ENCODE data around the gene AICDA. TPM values are rescaled to one million over a fixed set of nuclear protein-coding genes. Genes with fewer than 3 reads are reported as not detected.

The AICDA gene
- total and polyA plus RNA-seq, 10 of the 15 experiments (the other 5 are each of a cell fraction or from before 2014, with no cell fraction given): 9.4 to 24.9 (median 16.6) TPM

GRCh38 chr12:8594072-8594471 is 18.6 kb downstream of the AICDA start:
- TF ChIP-seq PML (IDR thresholded peaks at IDR 0.05; ENCODE audit: low read length) (no peak), SRF (IDR thresholded peaks at IDR 0.05; ENCODE audit: low read depth in 2 of 2, low read length in 2 of 2) (no peak), PAX8 (IDR thresholded peaks at IDR 0.05) (no peak), JUNB (IDR thresholded peaks at IDR 0.05) (no peak), JUND (IDR thresholded peaks at IDR 0.05; ENCODE audit: low read depth, low read length) (no peak), GATAD2B (conservative IDR thresholded peaks at IDR 0.05; ENCODE audit: low read depth) (no peak)
- TF ChIP-seq, protein P1, sequence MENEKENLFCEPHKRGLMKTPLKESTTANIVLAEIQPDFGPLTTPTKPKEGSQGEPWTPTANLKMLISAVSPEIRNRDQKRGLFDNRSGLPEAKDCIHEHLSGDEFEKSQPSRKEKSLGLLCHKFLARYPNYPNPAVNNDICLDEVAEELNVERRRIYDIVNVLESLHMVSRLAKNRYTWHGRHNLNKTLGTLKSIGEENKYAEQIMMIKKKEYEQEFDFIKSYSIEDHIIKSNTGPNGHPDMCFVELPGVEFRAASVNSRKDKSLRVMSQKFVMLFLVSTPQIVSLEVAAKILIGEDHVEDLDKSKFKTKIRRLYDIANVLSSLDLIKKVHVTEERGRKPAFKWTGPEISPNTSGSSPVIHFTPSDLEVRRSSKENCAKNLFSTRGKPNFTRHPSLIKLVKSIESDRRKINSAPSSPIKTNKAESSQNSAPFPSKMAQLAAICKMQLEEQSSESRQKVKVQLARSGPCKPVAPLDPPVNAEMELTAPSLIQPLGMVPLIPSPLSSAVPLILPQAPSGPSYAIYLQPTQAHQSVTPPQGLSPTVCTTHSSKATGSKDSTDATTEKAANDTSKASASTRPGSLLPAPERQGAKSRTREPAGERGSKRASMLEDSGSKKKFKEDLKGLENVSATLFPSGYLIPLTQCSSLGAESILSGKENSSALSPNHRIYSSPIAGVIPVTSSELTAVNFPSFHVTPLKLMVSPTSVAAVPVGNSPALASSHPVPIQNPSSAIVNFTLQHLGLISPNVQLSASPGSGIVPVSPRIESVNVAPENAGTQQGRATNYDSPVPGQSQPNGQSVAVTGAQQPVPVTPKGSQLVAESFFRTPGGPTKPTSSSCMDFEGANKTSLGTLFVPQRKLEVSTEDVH (IDR thresholded peaks at IDR 0.05; ENCODE audit: low read depth, partially characterized antibody): no peak
- ChIA-PET POLR2A (no interaction called here), CTCF (interaction anchor here (1.0 to 8.5 kb wide), 3 partner anchors 16 to 296 kb away, joined by 4 to 60 read pairs (median 10); partner anchors contain the start of gene AICDA), RAD21 (ENCODE audit: unreplicated experiment) (no interaction called here), SMC1A (ENCODE audit: uncharacterized antibody, unreplicated experiment) (interaction anchor here (1.2 kb wide), 1 partner anchor 42 kb away, joined by 3 read pairs; no protein-coding TSS in a partner anchor)
- H3K4me2 ChIP-seq (ENCODE audit: control insufficient read depth, insufficient read depth): no peak overlapping the region
- H3K4me1 ChIP-seq (ENCODE audit: control insufficient read depth, insufficient read depth, low read length): peaks cover 3% of the 10 kb centered on the region; the same call in 1 of the 2 replicates
- H3K36me3 ChIP-seq (ENCODE audit: control insufficient read depth in 2 of 2, insufficient read depth in 2 of 2, low read length in 1 of 2): no peaks in the 10 kb centered on the region
- H4K20me1 ChIP-seq (ENCODE audit: control insufficient read depth, insufficient read depth): no peaks in the 10 kb centered on the region
- no peak overlapping the region for H2AFZ ChIP-seq (ENCODE audit: control insufficient read depth, low read depth, low read length)
- H3K27me3 ChIP-seq (replicated peaks in 1 of 2; ENCODE audit: control insufficient read depth in 2 of 2, insufficient read depth in 2 of 2, low read length in 1 of 2): no peaks in the 10 kb centered on the region
- WGBS (ENCODE audit: insufficient coverage, insufficient replicate concordance, low lambda C conversion rate, missing lambda C conversion rate): 69% methylated on average over 8 of the region's 8 CpGs
- no peaks in the 10 kb centered on the region for H3K79me2 ChIP-seq (ENCODE audit: control insufficient read depth, insufficient read depth, low read length)
- intact Hi-C loops (cut with micrococcal nuclease; ENCODE audit: unreplicated experiment): no loop called here
- H3K27ac ChIP-seq (ENCODE audit: control insufficient read depth, insufficient read depth): no peak overlapping the region
- FAIRE-seq (no peak), ATAC-seq (no peak), DNase-seq (ENCODE audit: low read depth, low spot score) (no peak)
- in situ Hi-C loops (cut with MboI): no loop called here
- no TSS peak for BruUV-seq (replicated peaks)
- H3K9me3 ChIP-seq (replicated peaks; ENCODE audit: control insufficient read depth, insufficient read depth, low read length): no peaks in the 10 kb centered on the region
- H3K9ac ChIP-seq (ENCODE audit: control insufficient read depth, insufficient read depth, low read length): no peak overlapping the region
- H3K4me3 ChIP-seq: no peak overlapping the region

Measured in GM12878 (cell line).